ENCODE data around the gene PPP1R27.
"Not testable (repeated sequence)": the region's sequence is repeated elsewhere in the genome, so short reads cannot be mapped to it uniquely, and the experiment has no call there.

PPP1R27 gene

DNA sequence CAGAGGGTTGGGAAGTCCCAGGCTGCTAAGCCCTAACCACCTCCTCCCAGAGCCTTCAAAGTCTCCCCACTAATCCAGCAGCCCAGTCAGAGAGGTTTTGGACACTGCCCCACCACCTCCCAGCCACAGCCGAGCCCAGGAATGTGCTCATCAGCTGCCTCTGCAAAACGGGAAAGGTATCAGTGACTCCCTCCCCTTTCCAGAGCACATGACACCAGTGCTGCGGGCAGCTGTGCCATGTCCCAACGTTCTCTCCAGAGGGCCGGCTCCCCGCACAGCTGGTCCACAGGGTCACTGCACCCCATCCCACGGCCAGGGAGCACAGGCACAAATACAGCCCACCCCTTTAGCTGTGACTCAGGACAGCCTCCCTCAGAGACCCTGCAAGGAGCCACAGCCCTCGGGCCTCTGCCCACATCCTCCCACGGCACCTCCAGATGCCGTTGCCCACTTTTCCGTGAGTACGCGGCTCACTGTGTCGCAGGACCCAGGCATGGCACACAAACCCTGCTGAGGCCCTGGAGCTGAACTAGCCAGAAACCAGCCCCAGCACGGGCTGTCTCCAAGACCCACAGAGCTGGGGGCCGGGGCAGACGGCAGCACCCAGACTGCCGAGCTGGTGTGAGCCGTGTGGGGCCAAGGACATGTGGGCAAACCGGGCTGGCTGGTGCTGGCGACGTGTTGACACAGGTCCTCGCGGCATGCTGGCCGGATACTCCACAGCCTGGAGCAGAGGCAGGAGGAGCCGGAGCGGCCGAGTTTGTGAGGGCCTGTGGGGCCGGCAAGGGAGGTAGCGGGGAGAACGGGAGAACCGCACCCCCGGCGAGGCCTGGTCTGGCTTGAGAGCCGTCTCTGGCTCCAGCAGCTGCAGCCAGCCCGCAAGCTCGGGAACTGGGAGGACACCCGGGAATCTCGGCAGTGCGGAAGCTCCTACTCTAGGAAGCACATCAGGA, 6.3 kb upstream of the PPP1R27 start:
- DNase-seq, result no peak

GRCh38 chr17:81840059-81840458, 5.2 kb upstream of the PPP1R27 start:
- not testable (repeated sequence) for DNase-seq

DNA sequence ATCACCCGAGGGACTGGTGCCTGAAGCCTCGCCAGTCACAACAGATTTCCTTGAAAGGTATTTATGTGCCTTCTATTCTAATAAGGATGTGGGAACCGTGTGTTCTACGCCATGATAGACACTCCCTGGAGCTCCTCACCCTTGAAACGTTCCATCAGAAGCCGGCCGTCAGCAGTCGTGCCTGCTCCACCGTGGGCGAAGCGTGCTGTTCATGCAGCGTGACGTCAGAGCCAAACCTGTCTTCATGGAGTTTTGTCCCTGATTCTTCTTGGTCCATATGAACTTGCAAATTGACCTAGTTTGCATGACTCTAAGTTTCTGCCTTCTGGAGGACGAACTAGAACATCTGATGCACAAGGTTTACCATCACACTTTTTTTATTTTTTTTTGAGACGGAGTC, 4.5 kb upstream of the PPP1R27 start:
- no peak for DNase-seq

DNA sequence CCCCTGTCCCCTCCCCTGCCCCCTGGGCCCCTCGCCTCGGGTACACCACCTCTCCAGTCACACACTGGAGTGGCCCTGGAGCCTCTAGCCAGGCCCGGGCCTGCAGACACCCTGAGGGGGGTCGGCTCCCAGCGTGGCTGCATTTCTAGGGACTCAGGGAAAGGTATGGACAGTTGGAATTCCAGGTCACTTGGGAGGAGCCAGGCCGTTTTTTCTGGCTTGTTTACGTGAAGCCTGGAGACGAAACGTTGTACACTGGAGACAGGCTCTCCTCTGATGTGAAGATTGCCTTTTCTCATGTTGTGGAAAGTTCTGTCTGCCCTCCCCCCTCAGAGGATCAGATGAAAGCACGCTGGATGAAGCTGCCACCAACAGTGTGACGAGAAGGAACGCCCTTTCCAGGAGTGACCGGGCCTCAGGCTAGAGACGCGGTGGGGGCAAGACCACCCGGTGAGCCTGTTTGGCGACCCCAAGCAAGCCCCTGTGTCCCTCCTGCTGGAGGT, 4.0 kb upstream of the PPP1R27 start:
- no peak for DNase-seq

GRCh38 chr17:81837641-81838040, 2.8 kb upstream of the PPP1R27 start:
- DNase-seq, result no peak

GRCh38 chr17:81833921-81834830, 674 bp downstream of the PPP1R27 start:
- DNase-seq, result no peak

DNA sequence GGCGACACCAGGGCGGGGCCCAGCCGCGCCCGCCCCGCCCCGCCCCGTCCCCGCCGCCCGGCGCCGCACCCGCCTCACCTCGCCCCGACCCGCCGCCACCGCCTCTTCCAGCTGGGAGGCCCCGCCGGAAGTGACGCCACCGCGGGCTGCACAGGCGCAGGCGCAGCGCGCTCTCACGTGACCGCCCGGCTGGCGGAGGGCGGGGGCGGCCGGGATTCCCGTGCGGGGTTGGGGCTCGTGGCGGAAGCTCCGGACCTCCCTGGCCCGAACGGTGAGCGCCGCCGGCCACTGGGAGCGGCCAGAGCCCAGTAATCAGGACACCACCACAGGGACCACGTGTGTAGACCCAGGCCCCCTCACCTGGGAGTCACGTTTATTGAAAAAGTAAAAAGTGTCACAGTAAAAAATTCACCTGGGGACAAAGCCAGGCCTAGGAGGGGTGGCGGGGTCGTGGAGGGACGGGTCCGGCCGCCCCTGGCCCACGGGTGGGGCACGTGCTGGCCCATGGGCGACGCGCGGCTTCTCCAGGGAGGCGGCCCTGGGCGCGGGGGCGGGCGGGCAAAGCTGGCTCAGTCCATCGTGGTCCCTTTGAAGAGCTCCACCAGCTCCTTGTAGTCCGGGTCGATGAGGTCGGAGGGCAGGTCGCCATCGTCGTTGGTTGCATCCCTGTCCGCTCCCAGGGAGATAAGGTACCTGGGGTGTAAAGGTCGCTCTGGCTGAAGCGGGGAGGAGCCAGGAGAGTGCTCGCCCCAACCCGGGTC, 1.5 kb downstream of the PPP1R27 start, which contains the start of gene MCRIP1:
MCRIP1 (minus strand) TSS at position 132 of the 761 bp plus-strand sequence. CDS start 8,785 bp downstream, outside the sequence.
- DNase-seq, result peak; percentile 92

DNA sequence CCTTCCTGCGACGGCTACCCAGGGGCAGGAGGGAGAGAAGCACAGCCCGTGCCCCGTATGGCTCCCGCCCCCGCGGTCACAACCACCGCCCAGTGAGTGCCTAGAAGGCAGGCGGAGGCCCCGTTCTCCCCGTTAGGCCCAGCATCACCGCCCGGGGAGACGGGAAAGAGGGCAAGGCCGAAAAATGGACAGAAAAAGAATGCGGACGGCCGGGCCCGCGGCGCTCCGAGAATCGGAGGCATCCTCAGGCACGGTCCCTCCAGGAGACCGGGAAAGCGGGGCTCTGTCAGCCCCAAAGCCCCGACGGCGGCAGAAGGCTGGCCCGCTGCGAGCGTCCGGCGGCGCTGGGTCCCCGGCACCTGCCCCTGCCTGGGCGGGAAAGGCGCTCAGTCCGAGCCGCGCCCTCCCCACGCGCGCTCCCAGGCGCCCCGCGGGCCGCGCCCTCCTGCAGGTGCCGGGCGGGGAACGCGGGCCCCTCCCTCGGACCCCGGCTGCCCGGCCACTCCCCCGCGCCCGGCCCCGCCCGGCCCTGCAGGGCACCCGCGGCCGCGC, 2.2 kb downstream of the PPP1R27 start:
- DNase-seq, result no peak

GRCh38 chr17:81831957-81832607, 2.8 kb downstream of the PPP1R27 start:
- no peak for DNase-seq

DNA sequence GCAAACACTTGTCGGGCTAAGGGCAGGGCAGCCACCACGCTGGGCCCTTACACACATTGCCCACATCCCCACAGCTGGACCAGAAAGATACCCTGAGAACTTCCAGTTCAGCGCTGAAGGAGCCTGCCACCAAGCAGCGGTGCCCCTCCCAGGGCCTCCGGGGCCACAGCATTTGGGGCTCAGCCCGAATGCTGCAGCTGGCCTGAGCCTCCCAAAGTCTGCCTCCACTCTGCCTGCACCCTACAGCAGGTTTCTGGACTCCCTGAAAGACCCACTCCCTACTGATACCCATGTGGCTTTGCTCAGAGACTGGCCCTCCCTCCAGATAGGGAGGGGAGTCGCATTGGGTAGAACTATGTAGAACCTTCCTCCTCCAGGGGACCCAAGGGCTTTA, 3.3 kb downstream of the PPP1R27 start:
- DNase-seq, result no peak

- DNase-seq, result no peak
Observed at GRCh38 chr17:81829858-81830257, 5.0 kb downstream of the PPP1R27 start.

DNA sequence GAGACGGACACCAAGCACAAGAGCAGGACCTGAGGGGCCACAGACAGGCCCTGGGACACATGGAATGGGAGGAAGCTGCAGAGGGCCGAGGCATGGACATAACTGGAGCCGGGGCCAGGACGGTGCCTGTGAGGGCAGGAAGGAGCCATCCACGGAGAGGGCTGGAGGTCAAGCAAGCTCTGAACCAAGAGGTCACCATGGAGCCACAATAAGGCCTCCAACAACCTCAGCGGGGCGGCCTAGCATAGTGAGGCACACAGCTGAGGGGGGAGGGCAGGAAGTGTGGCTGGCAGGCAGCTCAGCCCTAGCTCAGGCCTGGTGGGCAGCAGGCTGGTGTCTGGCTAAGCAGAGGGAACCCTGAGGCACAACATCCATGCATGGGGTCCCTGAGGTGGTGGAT, 6.2 kb downstream of the PPP1R27 start:
- no peak for DNase-seq

DNA sequence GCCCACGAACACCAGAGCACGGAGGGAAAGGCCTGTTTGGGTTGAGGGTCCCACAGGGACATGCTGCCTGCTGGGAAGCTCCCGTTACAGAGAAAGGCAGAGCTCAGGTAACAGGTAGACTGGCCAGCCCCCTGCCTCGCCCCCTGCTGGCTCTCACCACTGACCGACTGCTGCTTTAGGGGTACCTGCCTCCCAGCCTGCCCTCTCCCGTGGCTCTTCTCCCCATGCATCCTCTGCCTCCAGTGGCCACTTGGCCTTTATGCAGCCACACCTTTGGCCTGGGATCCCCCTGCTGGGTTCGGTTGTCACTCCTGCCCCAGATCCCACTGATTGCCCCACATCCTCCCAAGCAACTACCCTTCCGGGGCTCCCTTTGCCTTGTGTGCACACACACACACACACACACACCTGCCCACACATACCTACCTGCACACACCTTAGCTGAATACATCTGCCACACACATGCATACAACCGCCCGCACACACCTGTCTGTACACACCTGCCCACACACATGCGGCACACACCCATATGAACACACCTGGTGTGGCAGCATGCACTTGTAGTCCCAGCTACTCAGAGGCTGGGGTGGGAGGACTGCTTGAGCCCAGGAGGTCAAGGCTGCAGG, 8.9 kb downstream of the PPP1R27 start:
- no peak for DNase-seq

DNA sequence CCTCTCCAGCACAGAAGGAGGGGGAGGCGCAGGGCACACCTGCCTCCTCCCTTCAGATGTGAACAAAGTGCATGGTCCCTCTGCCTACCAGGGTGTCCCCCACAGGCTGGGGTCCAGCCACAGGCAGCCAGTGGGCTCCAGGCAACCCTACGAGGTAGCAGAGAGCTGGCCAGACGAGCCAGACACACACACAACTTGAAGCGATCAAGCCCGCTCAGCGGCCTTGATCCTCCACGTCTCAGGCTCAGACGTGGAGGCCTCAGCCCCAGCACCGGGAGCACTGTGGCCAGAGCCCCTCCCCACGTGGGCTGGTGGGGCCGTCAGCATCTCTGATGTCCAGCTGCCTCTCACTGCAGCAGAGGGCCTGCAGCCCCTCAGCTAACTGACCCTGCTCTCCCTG, 10.3 kb downstream of the PPP1R27 start:
- DNase-seq, result no peak

- no peak for DNase-seq
Observed at GRCh38 chr17:81823820-81824550, 10.9 kb downstream of the PPP1R27 start.

- no peak for DNase-seq
Observed at GRCh38 chr17:81822996-81823819, 11.6 kb downstream of the PPP1R27 start.

DNA sequence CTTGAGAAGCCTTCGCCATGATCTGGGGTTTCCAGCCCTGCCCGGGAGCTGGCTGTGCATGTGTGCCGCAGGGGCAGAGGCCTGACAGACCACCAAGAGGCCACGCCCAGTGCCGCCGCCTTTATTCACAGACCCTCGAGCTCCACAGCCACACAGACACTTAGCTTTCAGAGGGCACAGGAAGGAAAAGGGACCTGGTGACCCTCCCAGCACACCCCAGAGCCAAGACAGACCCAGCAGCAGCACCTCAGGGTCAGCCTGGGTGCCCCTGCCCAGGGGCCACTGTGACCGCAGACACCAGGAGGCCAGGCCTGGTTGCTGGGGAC, 12.6 kb downstream of the PPP1R27 start:
- DNase-seq, result no peak

DNA sequence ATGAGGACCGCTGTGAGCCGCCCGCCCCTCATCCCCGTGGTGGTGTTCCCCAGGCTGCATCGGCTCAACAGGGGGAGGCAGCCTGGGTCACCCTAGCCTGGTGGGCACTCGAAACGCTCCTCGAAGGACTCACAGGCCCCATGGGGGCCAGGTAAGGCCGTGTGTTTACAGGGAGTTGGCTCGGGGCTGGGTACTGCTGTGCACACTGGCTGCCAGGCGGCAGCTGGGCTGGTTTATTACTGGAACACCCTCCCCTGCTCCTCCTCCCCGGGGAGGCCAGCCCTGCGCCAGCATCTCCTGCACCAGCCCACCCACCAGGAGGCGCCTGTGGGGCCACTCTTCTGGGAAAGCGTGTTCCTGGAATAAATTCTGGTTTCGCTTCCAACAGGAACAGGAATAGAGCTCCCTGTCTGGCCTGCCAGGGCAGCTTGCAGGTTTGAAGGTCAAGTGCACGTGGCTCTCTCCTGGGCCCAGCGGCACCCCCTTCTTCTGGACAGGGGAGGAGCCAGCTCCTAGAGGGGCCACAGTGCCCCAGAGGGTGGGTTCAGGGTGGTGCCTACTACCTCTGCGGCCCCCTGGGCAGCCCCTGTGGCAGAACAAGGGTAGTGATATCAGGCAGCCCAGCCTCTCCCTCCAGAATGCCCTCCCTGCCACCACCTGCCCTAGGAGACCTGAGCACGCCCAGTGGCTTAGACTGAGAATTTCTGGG, 13.1 kb downstream of the PPP1R27 start:
- DNase-seq, result no peak

DNA sequence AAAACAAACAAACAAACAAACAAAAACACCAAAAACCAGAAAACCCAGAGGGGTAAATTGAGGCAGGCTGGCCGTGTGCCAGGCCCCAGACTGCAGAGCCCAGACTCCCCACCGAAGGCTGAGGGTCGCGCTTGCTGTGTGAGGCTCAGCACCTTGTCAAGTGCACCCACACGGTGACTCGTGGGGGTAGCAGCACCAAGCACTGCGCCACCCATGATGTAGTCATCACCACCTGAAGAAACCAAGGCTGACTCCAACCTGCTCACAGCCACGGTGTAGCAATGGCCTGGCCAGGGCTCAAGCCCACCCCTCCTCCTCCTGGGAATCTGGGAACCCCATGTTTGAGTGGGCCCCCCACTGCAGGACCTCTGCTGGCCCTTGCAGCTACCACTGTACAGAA, 13.7 kb downstream of the PPP1R27 start:
- DNase-seq, result no peak
